Eye (tissue), 1 donor: ENCODE results near the gene RNF214.

Source experiments
- DNase-seq: peaks from one replicate; pipeline ENCODE4 v3.0.0-alpha.2; 2015

The RNF214 gene

DNA sequence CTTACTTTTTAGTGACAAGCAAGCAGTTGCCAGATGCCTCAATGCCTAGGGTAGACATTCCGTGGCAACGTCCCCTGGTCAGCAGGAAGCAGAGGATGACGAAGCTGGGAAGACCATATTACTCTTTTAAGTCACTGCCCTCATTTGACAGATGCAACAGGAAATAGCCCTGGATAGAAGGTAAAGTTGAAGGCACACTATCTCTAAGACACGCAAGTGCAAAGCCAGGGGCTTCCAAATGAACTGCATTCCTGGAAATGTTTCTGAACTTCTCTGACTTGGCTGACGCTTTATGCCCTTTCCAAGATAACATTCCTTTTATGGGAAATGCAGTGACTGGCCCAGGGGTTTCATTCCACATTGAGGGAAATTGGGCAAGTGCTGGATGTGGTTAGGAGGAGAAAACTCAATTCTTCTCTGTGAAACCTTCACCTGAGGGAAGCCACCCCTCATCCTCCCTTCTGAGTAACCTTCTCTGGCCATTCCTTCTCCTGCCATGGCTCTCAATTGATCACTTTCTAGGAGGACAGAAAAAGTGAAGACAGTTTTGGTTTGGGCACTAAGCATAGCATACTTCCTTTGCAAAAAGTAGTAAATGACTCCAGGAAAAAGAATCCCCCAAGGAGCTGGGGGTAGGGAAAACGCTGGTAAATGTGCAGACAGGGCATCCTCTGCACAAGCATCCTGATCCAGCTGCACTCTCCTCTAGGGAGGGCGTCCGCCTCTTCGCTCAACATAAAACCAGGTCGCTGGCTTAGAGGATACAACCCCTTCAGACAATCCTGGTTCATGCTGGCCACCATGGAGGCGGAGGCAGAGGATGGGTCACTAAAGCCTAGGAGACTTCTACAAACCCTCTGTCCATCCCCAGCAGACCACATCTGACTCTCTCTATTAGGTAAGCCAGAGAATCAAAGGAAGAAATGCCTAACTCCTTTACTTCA, 15.1 kb upstream of the RNF214 start:
- DNase-seq, result no peak

DNA sequence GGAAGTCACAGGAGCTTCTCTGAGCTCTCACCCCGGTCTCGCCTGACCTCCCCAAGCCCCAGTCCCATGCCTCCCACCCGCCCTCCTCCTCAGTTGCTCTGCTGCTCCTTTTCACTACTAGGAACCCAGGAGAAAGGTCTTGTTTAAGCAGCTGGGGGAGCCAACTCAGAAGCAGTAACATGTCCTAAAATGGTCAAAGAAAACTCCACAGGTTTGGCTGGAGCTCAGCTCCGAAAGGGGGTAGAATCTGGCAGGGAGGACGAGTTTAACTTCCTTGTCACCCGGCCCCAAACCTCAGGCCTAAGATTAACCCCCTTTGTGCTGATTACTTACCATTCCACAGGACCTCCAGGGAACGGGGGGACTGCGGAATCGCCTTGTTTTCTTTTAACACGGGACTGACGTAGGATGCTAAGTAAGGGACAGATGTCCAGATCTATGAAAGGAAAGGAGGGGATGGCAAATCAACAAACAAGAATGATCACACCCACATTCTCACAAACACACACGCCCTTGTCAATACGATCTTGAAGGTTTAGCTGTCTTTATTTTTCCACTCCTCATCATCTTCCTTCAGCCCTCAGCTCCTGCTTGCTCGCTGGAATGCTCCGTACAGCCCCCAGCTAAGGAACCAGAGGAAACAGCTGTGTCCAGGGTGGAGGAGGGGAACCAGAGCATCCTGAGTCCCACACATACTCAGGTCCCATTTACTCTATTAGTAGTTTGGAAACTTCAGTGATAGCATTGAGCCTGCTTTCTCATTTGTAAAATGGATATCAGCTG, 14.1 kb upstream of the RNF214 start:
- DNase-seq, result no peak

DNA sequence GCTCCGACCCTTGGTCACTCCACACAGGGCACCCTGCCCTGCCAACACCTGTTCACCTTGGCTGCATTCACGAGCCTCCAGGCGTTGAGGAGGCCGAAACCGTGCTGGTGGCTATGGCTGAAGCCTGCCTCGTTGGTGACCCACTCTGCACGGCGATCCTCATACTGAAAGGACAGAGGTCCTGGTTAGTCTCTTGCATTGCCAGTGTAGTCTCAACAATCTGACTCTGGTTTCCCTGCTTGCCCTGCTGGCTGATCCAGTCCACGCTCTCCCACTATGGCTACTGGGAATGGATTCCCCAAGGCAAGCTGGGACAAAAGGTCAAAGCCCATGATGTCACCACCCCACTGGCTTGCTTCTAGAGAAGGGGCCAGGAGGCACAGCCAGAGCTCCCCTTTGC, 13.5 kb upstream of the RNF214 start:
- no peak for DNase-seq

DNA sequence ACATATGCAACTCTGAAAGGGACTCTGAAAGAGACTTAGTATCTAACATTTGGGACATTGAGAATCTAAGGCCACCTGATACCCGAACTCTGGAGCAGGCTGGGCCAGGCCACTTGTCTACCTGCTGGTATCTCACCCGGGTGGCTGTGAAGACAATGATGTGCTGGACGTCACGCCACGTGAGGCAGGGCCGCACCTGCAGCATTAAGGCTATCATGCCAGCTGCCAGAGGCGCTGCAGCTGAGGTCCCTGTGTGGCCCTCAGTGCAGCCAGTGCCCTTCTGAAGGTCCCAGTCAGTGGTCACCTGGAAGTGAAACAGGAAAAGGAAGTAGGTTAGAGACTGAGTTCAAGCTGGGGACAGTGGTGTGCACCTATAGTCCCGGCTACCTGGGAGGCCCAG, 13.0 kb upstream of the RNF214 start:
- DNase-seq, result no peak

DNA sequence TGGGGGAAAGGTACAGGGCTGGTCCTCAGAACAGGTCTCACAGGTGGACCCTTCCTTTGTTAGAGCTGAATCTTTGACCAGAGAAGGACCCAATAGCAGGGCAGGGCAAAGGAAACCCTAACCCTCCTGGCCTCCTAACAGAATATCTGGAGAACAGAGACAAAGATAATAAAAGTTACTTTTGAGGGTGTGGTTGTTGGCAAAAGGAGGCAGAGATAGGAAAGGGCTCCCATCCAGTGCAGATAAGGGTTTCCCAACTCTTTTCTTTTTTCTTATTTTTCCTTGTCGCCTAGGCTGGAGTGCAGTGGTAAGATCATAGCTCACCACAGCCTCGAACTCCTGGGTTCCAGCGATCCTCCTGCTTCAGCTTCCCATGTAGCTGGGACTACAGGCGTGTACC, 12.5 kb upstream of the RNF214 start:
- no peak for DNase-seq

DNA sequence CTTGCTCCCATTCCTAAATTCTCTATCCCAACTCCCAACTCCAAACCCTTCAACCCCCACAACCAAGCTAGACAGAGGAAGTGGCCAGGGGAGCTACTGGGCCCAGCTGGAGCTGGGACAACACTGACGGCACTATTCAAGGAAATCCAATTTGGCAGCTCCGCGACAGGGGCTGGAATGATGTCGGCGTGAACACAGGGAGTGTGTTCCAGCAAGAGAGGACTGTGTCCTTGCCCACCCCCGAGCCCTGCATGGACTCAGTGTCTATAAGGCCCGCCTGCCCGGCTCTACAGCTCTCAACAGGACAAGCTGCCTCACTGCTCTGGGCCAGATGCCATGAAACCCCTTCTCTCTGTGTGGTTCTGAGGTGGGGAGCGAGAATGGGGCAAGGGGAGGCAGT, 11.9 kb upstream of the RNF214 start:
- DNase-seq, result no peak

DNA sequence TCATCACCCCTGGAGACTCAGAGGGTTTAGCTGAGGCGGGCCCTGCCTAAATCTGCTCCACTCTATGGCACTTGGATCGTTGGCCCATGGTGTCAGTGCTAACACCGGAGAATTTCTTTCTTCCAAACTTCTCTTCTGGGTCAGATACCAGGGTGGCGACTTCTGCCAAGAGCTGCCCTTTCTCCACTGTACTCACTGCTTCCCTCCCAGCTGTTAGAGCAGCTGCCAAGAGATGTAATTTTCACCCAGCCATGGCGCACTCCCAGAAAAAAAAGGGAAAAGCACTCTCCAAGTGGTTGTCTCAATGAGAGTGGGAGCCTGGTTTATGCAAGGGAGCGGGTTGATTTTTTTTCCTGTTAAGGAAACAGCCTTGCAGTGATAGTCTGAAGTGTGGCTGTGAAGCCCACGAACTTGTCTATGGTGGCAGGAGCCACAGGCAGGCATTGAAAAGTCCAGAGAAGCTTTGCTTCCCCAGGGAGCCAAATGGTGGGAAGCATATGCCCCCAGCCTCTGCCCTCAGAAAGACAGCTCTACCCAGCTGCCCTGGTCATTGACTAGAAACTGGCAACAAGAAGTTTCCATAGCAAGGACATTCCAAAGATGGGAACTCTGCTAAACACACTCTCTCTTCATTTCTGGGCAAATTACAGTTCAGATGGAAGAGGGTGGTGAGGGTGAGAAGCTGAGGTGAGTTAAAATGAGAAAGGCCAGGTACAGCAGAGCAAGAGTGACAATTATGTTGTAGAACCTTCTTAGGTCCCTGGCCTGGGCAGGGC, 11.3 kb upstream of the RNF214 start:
- DNase-seq, result no peak

DNA sequence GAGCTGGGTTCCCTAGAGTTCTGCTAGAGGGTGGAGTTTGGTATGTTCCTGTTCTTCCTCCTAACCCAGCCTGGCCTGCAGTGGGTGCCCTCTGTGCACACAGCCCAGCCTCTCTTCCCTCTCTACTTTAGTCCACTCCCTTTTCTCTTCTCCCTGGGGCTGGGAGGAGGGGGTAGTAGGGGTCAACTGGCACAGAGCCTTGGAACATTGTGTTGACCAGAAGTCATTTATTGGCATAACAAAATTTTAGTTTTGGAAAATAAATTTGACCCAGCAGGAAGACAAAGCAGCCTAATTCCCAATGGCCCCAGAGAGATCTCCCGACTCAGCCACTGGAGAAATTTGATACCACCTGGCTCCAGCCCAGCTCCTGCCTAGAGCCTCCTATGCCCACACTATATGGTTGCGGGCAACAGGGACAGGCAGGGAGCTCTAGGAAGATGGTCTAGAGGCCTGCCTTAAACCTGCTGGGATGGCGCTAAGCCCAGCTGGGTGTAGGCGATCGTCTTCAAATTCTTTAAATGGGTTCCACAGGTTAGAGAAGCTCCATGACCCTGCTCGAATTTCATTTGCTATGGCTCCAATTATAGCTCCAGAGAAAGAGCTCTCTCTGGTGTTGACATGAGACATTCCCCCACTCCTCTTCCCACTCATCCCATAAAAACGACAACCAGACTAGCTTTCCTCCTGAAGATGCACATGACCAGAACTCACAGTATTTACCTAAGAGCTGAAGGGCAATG, 10.5 kb upstream of the RNF214 start:
- DNase-seq, result no peak

DNA sequence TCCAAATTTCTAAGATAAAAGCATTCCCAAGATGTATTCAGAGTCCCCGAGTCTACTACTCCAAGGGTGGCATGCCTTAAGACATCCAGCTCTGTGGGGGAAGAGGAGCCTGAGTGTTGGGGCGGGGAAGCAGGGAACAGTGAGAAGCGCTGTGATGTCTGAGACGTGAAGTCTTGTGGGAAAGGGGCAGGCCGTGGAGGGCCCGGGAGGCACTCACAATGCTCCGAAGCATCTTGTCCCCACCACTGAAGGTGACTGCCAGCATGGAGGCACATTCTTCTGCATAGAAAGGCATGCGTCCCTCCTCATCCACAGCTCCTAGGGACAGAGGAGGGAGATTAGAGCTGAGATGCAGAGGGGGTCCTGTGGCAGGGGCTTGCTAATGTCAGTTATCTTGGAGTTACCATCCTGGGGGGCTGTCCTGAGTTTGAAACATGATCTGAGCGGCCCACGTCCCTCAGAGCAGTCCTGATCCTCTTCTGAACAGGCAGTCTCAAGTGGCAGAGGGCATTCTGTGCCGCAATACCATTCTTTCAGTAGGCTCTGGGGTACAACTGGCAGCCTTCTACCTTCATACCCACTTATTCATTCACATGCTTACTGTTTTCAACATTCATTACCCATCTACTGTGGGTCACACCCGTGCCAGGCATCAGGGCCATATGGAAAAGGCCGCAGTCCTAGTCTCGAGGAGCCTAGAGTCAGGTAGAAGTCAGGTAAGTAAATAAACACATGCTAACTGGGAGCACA, 9.3 kb upstream of the RNF214 start:
- no peak for DNase-seq

DNA sequence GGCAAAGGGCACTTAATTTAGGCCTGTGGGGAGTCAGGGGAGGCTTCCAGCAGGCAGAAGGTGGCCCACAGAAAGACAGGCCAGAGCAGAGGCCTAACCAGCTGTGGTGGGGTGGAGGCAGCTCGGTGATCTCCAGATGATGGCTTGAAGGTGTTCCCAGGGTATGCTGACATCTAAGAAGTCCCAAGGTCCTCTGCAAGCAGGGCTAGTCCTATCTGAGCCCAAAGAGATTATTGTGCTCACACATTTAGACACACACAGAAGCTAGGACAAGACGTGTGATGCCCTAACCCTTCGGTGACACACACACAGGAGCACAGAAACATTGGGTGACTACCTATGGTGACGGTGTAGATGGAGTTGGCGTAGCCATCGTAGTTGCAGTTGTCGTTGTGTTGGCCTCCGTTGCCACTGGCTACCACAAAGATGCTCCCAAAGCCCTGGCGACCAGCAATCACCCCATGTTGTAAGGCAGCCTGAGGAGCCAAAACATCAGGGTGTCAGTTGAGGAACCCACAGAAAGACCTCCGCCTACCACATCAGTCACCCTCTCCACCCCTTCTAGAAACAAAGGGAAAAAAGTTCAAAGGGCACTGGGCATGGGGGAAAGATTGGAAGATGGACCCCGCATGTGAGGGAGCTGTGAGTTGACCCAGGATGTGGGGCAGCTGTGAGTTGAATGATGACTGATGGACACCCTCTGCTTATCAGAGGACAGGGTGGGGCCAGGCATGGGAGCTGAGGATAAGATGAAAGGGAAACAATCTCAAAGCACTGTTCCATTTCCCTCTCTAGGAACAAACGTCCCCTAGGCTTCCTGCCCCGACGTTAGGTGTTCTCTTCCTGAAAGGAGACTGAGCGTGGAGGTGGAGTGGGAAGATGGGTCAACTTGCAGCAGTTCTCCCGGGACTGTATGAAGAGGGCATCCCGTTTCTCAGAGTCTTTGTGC, 8.5 kb upstream of the RNF214 start:
- no peak for DNase-seq

DNA sequence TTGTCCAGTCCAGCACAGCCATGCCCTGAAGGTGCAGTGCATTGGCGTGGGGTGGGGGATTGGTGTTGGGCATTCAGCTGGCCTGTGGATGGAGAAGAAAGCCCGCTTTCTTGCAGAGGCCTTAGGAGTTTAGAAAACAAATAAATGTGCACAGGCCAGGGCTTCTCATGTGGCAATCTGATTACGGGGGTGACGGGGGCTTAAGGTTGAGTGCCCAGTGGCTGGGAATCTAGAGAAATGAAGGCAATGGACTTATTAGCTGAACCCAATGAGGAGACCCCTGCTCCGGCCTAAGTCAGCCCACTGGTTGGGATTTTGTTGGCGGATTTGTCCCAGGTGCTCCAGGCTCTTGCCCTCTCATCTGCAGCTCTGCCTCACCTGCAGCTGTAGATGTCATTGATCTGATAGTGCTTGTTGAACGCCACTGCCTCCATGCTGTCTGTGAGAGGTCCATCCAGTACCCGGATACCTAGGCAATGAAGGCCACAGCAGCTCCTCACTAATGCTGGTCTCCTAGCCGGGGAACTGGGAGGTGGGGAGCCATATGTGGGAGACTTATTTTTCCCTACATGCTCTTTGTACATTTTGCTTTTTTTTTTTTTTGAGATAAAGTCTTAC, 6.8 kb upstream of the RNF214 start:
- no peak for DNase-seq

DNA sequence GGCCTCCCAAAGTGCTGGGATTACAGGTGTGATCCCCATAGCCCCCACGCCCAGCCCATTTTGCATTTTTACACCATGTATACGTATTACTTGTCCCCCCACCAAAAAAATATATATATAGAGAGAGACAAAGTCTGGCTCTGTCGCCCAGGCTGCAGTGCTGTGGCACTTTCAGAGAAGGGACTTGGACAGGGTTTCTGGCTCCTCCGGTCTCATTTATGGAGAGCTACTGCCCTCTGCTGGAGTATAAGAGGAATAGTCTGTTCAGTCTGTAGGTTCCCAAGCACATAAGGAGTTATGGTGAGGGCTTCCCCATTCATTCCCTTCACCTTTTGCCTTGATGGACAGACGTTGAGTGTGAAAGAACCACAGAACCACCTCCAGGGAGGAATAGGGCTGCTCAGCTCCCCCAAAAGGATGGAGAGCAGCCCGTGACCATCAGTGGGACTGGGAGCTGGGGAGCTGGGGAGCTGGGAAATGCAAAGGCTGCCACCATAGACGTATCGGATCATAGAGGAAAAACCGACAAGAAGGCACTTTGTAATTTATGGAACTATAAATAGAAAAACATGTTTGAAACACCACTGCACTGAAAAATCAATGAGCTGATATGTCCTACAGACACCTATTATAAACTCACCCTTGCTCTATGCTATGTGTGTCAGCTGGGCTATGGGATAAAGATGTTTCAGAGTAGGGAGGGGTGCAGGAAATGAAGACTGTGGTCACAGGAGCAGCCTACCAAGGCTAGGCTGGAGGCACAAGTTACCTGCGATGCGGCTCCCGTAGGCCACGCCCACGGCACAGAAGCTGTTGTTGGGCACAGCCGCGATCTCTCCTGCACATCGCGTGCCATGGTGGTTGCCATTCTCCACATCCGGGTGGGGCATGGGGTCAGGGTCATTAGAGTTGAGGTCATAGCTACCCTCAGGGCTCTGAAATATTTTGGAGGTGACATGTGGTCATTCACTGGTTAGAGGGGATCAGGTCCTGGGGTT, 5.8 kb upstream of the RNF214 start:
- DNase-seq, result peak; percentile 92

DNA sequence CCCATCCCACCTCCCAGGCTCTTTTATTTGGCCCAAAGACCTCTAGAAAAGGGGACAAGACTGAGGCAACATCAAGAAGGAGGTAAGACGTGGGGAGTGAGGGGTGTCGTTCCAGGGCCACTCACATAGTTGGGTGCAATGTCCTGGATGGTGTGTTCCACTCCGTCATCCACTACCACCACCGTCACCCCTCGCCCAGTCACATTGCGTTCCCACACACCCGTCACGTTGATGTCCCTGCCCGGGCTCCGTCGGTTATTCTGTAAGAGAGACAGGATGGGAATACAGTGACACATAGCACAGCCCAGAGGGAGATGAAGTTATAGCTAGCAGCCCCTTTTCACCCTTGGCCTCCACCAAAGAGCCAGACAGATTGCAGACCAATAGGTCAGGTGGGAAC, 4.4 kb upstream of the RNF214 start:
- no peak for DNase-seq

DNA sequence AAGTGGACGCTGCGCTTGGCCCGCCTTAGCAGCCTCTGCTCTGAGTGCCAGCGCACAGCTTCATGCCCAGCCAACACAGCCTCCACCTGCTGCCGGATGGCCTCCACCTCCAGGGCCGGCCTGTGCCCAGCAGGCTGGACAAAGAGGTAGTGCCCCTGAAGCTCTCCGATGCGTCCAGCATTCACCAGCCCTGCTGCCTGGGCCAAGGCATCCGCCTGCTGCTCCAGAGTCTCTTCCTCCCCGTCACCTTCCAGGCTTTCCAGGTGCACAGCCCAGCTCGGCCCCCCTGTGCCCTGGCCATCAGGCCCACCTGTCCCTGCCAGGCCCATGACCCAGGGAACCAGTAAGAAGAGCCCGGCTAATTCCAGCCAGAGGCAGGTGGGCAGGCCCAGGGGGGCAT, 3.1 kb upstream of the RNF214 start:
- DNase-seq, result no peak

DNA sequence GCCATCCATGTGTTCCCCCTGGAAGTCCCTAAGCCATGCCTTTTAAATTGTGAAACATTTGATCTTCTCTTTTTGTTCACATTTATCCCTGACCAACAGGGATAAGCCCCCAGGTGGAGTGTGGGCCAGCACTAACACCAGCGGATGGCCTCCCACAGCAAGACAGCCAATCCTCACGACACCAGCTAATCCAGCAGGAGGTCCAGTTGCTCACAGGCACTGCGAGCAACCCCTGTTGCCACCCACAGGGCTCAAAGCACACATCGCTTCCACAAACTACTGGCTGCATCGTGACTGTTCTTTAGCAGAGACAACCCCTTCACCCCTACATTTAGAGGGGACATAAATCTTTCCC, 2.6 kb upstream of the RNF214 start:
- no peak for DNase-seq

DNA sequence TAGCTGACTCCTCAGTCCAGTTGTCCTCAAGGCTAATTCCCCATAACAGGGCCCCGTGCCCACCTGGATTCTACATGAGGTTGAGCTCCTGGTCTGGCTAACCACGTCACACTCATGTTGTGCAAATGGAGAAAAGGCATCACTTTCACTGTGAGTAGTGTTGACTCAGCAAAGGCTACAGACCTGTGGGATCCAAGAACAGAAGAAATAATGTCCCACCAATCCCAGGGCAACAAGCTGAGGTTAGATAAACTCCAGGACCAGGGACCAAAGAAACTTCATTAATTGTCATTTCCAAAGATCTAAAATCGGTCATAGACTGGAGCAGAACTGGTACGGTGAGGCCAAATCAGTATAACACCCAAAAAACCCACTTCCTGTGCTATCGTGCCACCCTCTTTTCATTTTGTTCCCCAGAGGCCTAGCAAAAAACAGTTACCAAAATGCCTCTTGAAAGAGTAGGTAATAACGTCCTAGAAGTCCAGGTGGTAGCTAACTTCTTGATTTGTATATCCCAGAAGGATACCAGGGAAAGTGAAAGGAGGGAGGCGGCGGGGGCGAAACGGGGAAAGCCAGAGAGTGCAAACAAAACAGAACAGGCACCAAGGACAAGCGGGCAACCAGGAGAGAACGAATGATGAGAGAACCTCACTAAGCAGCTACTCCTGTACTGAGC, 2.0 kb upstream of the RNF214 start:
- no peak for DNase-seq

DNA sequence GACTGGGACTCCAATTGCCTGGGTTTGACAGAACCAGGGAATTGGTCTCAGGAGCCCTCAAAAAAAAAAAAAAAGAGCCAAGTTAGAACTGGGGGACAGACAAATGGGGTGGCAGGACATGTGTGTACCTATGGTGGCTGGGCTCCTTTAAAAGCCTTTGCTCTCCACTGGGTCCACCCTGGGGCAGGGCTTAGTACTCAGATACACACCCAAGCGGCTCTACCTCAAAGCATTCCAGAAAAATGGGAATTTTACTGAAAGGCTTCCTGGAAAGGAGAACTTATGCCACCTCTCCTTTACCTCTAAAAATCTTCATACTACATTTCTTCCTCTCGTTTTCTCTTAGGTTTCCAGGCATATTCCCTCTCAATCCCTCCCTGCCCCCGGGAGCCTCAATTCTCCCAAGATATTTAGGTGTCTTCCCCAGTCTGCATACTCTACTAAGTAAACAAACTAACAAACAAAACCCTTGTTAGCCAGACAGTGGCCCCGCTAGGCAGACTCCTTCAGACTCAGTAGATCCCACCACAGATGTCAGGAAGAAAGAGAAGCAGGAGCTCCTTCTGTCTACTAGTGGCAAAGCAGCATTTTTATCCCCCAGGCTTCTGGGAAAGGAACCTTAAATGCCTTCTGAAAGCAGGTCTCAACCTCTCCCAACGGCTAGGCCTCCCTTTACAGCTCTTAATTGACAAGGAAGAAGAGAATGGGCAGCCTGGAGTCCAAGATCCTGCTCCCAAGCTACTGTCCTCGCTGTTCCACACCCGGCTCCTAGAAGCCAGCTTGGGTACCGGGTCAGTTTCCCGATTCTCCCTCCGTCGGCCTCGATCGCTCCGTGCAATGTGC, 1.3 kb upstream of the RNF214 start:
- peak; percentile 4 for DNase-seq

DNA sequence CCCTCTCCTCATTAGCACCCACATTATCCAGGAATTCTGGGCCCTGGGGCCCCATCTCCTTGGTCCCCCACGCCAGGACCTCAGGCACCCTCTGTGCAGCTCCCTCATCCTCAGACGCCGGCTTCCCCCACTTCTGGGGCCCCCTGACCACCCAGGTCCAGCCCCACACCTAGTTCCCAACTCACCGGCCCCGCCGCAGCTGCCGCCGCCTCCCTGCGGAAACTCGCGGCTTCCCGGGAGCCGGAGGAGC, 704 bp upstream of the RNF214 start, which contains the start of gene PCSK7:
Gene PCSK7, minus strand, starts transcription at position 232 of the 250 bp plus-strand sequence. CDS start 2,229 bp downstream, outside the sequence.
- no peak for DNase-seq
